IPS DF 19.7 (cell line): ENCODE measurements around the gene OR11A1.

Experiments used
- DNase-seq: peaks from one replicate; pipeline ENCODE4 v3.0.0-alpha.2; 2013; ENCODE audit warnings: low read depth, low spot score

The OR11A1 gene

GRCh38 chr6:29395331-29395730, 61.5 kb downstream of the OR11A1 start, which contains the start of gene OR12D2:
TSS of gene OR12D2 (plus strand) at chr6:29395631. CDS start at chr6:29396700, 1,069 bp downstream.
- no peak for DNase-seq

GRCh38 chr6:29388533-29388932, 68.3 kb downstream of the OR11A1 start:
- DNase-seq: no peak

GRCh38 chr6:29376003-29376402, 80.9 kb downstream of the OR11A1 start:
- no peak for DNase-seq
